ENCODE measurements around the gene THBD.

Gene THBD

DNA sequence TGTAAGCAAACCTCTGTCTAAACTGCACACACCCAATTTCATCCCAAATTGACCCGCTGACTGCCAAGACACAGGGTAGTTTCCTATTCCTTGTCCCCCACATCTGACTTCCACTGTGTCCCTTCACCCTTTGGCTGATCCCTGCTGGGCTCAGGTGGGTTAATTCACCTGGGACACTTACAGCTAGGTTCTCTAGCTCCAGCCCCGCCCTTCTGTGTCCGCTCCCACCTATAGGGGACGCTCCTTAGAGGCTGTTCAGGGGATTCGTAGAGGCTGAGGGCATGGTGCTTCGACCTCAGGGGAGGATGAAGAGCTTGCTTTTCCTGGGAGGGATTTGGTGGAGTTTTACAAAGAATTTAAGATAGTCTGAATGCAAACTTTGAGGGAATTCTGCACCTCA lies 40.7 kb upstream of the THBD start:
- Histone ChIP-seq H3K27me3 (ENCODE audit: insufficient read depth, low read length) (no peaks in the 10 kb centered on the region), H3K4me1 (ENCODE audit: control insufficient read depth in 1 of 2, insufficient read depth in 2 of 2, low read length in 2 of 2) (no peaks in the 10 kb centered on the region), H3K9me3 (ENCODE audit: insufficient read depth, low read depth, low read length) (no peaks in the 10 kb centered on the region), H3K14ac (ENCODE audit: low read length) (no peak overlapping the region), H3K4ac (ENCODE audit: low read depth, low read length) (no peak overlapping the region), H2AFZ (ENCODE audit: insufficient read depth, low read length, poor library complexity) (no peak overlapping the region), H3K79me2 (ENCODE audit: control insufficient read depth, insufficient read depth, low read length, poor library complexity) (no peaks in the 10 kb centered on the region), H3K4me3 (ENCODE audit: low read depth, low read length) (no peak overlapping the region), H4K8ac (ENCODE audit: low read depth, low read length) (no peak overlapping the region), H4K91ac (ENCODE audit: low read depth, low read length) (no peak overlapping the region), H2BK120ac (ENCODE audit: insufficient read depth, low read length, poor library complexity) (no peak overlapping the region), H3K18ac (ENCODE audit: low read length) (no peak overlapping the region), H4K12ac (ENCODE audit: low read depth, low read length) (no peak overlapping the region), H3K9ac (ENCODE audit: low read length) (no peak overlapping the region), H2BK5ac (ENCODE audit: low read depth, low read length, poor library complexity) (no peak overlapping the region), H3K4me2 (ENCODE audit: low read length) (no peak overlapping the region), H3K79me1 (ENCODE audit: low read length) (no peaks in the 10 kb centered on the region), H2BK12ac (ENCODE audit: low read length) (no peak overlapping the region), H2AK5ac (ENCODE audit: low read length) (no peak overlapping the region), H3K27ac (ENCODE audit: low read depth, low read length) (no peak overlapping the region), H3K36me3 (ENCODE audit: control insufficient read depth in 1 of 2, insufficient read depth in 2 of 2, low read length in 2 of 2) (no peaks in the 10 kb centered on the region), H3K23ac (ENCODE audit: low read length) (no peak overlapping the region)
- DNase-seq: no peak
- no CpG with 5 or more reads among the region's 6 CpGs for WGBS (ENCODE audit: extremely low coverage, insufficient coverage, insufficient read length)

DNA sequence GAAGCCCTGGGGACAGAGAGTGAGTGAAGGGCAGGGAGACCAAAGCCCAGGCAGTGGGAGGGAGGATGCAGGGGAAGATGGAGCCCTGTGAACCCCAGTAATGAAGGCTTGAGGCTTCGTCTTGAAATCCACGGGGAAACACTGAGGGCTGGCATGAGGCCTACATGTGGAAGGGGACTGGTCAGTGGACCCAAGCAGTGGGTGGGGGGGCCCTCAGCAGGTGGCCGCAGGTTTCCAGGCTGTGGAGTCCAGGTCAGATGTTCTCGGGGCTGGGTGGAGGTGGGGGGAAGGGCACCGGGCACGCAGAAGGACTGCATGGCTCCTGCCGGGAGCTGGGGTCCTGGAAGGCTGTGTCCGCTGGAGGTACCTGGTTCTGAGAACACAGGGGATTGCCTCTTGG lies 39.4 kb upstream of the THBD start:
- H4K91ac ChIP-seq (ENCODE audit: low read depth, low read length): no peak overlapping the region
- H3K27me3 ChIP-seq (ENCODE audit: insufficient read depth, low read length): no peaks in the 10 kb centered on the region
- H3K23ac ChIP-seq (ENCODE audit: low read length): no peak overlapping the region
- H3K79me2 ChIP-seq (ENCODE audit: control insufficient read depth, insufficient read depth, low read length, poor library complexity): no peaks in the 10 kb centered on the region
- H2AK5ac ChIP-seq (ENCODE audit: low read length): no peak overlapping the region
- H3K79me1 ChIP-seq (ENCODE audit: low read length): no peaks in the 10 kb centered on the region
- no peak overlapping the region for H3K4me2 ChIP-seq (ENCODE audit: low read length)
- H3K4ac ChIP-seq (ENCODE audit: low read depth, low read length): no peak overlapping the region
- no peaks in the 10 kb centered on the region for H3K9me3 ChIP-seq (ENCODE audit: insufficient read depth, low read depth, low read length)
- no CpG with 5 or more reads among the region's 8 CpGs for WGBS (ENCODE audit: extremely low coverage, insufficient coverage, insufficient read length)
- H3K4me3 ChIP-seq (ENCODE audit: low read depth, low read length): no peak overlapping the region
- no peak overlapping the region for H3K18ac ChIP-seq (ENCODE audit: low read length)
- no peak overlapping the region for H3K27ac ChIP-seq (ENCODE audit: low read depth, low read length)
- no peak overlapping the region for H2BK120ac ChIP-seq (ENCODE audit: insufficient read depth, low read length, poor library complexity)
- H3K36me3 ChIP-seq (ENCODE audit: control insufficient read depth in 1 of 2, insufficient read depth in 2 of 2, low read length in 2 of 2): no peaks in the 10 kb centered on the region
- no peak overlapping the region for H4K8ac ChIP-seq (ENCODE audit: low read depth, low read length)
- no peak overlapping the region for H3K9ac ChIP-seq (ENCODE audit: low read length)
- no peak overlapping the region for H4K12ac ChIP-seq (ENCODE audit: low read depth, low read length)
- H2AFZ ChIP-seq (ENCODE audit: insufficient read depth, low read length, poor library complexity): no peak overlapping the region
- DNase-seq: no peak
- no peak overlapping the region for H2BK5ac ChIP-seq (ENCODE audit: low read depth, low read length, poor library complexity)
- H3K4me1 ChIP-seq (ENCODE audit: control insufficient read depth in 1 of 2, insufficient read depth in 2 of 2, low read length in 2 of 2): no peaks in the 10 kb centered on the region
- H3K14ac ChIP-seq (ENCODE audit: low read length): no peak overlapping the region
- no peak overlapping the region for H2BK12ac ChIP-seq (ENCODE audit: low read length)

GRCh38 chr20:23087587-23088251 lies 38.2 kb upstream of the THBD start:
- Histone ChIP-seq H2BK12ac (ENCODE audit: low read length) (no peak overlapping the region), H2BK120ac (ENCODE audit: insufficient read depth, low read length, poor library complexity) (no peak overlapping the region), H3K27ac (ENCODE audit: low read depth, low read length) (no peak overlapping the region), H3K4me2 (ENCODE audit: low read length) (no peak overlapping the region), H4K8ac (ENCODE audit: low read depth, low read length) (no peak overlapping the region), H3K14ac (ENCODE audit: low read length) (no peak overlapping the region), H2BK5ac (ENCODE audit: low read depth, low read length, poor library complexity) (no peak overlapping the region), H3K9ac (ENCODE audit: low read length) (no peak overlapping the region), H3K4me3 (ENCODE audit: low read depth, low read length) (no peak overlapping the region), H3K18ac (ENCODE audit: low read length) (no peak overlapping the region), H4K91ac (ENCODE audit: low read depth, low read length) (no peak overlapping the region), H2AFZ (ENCODE audit: insufficient read depth, low read length, poor library complexity) (no peak overlapping the region), H2AK5ac (ENCODE audit: low read length) (no peak overlapping the region), H3K9me3 (ENCODE audit: insufficient read depth, low read depth, low read length) (no peaks in the 10 kb centered on the region), H3K79me1 (ENCODE audit: low read length) (no peaks in the 10 kb centered on the region), H3K27me3 (ENCODE audit: insufficient read depth, low read length) (no peaks in the 10 kb centered on the region), H3K36me3 (ENCODE audit: control insufficient read depth in 1 of 2, insufficient read depth in 2 of 2, low read length in 2 of 2) (no peaks in the 10 kb centered on the region), H4K12ac (ENCODE audit: low read depth, low read length) (no peak overlapping the region), H3K23ac (ENCODE audit: low read length) (no peak overlapping the region), H3K4ac (ENCODE audit: low read depth, low read length) (no peak overlapping the region), H3K4me1 (ENCODE audit: control insufficient read depth in 1 of 2, insufficient read depth in 2 of 2, low read length in 2 of 2) (no peaks in the 10 kb centered on the region), H3K79me2 (ENCODE audit: control insufficient read depth, insufficient read depth, low read length, poor library complexity) (no peaks in the 10 kb centered on the region)
- no peak for DNase-seq
- WGBS (ENCODE audit: extremely low coverage, insufficient coverage, insufficient read length): no CpG with 5 or more reads among the region's 9 CpGs

- no peak overlapping the region for H3K4ac ChIP-seq (ENCODE audit: low read depth, low read length)
- no peak overlapping the region for H4K8ac ChIP-seq (ENCODE audit: low read depth, low read length)
- no peak overlapping the region for H3K4me3 ChIP-seq (ENCODE audit: low read depth, low read length)
- H2BK120ac ChIP-seq (ENCODE audit: insufficient read depth, low read length, poor library complexity): no peak overlapping the region
- H3K14ac ChIP-seq (ENCODE audit: low read length): no peak overlapping the region
- H3K9me3 ChIP-seq (ENCODE audit: insufficient read depth, low read depth, low read length): no peaks in the 10 kb centered on the region
- no peak overlapping the region for H4K12ac ChIP-seq (ENCODE audit: low read depth, low read length)
- no peaks in the 10 kb centered on the region for H3K4me1 ChIP-seq (ENCODE audit: control insufficient read depth in 1 of 2, insufficient read depth in 2 of 2, low read length in 2 of 2)
- H3K23ac ChIP-seq (ENCODE audit: low read length): no peak overlapping the region
- no peak overlapping the region for H2BK12ac ChIP-seq (ENCODE audit: low read length)
- no peak overlapping the region for H2AFZ ChIP-seq (ENCODE audit: insufficient read depth, low read length, poor library complexity)
- H3K27ac ChIP-seq (ENCODE audit: low read depth, low read length): no peak overlapping the region
- H2AK5ac ChIP-seq (ENCODE audit: low read length): no peak overlapping the region
- no peaks in the 10 kb centered on the region for H3K36me3 ChIP-seq (ENCODE audit: control insufficient read depth in 1 of 2, insufficient read depth in 2 of 2, low read length in 2 of 2)
- H4K91ac ChIP-seq (ENCODE audit: low read depth, low read length): no peak overlapping the region
- H3K79me2 ChIP-seq (ENCODE audit: control insufficient read depth, insufficient read depth, low read length, poor library complexity): no peaks in the 10 kb centered on the region
- no peak overlapping the region for H3K9ac ChIP-seq (ENCODE audit: low read length)
- no CpG with 5 or more reads among the region's 14 CpGs for whole genome bisulfite sequencing (ENCODE audit: extremely low coverage, insufficient coverage, insufficient read length)
- H2BK5ac ChIP-seq (ENCODE audit: low read depth, low read length, poor library complexity): no peak overlapping the region
- no peak overlapping the region for H3K4me2 ChIP-seq (ENCODE audit: low read length)
- H3K79me1 ChIP-seq (ENCODE audit: low read length): no peaks in the 10 kb centered on the region
- no peak overlapping the region for H3K18ac ChIP-seq (ENCODE audit: low read length)
- H3K27me3 ChIP-seq (ENCODE audit: insufficient read depth, low read length): no peaks in the 10 kb centered on the region
- peak in 1 of 2 donors; percentile 10 for DNase-seq
Observed at GRCh38 chr20:23086931-23087411, 37.5 kb upstream of the THBD start.
